ENCODE results near the gene TPP1.

The TPP1 gene

GRCh38 chr11:6629573-6629891 is 10.3 kb upstream of the TPP1 start:
- no peak for DNase-seq (ENCODE audit: low read depth in 1 of 2, low spot score in 1 of 2)

GRCh38 chr11:6628526-6628925 is 9.3 kb upstream of the TPP1 start:
- no peak for DNase-seq (ENCODE audit: low read depth in 1 of 2, low spot score in 1 of 2)

- DNase-seq (ENCODE audit: low read depth in 1 of 2, low spot score in 1 of 2): no peak
Measured at GRCh38 chr11:6627762-6628241, 8.6 kb upstream of the TPP1 start.

- no peak for DNase-seq (ENCODE audit: low read depth in 1 of 2, low spot score in 1 of 2)
Measured at GRCh38 chr11:6626971-6627761, 7.9 kb upstream of the TPP1 start.

- no peak for DNase-seq (ENCODE audit: low read depth in 1 of 2, low spot score in 1 of 2)
Measured at GRCh38 chr11:6625832-6626420, 6.7 kb upstream of the TPP1 start.

GRCh38 chr11:6625156-6625831 is 6.1 kb upstream of the TPP1 start:
- no peak for DNase-seq (ENCODE audit: low read depth in 1 of 2, low spot score in 1 of 2)

- no peak for DNase-seq (ENCODE audit: low read depth in 1 of 2, low spot score in 1 of 2)
Measured at GRCh38 chr11:6623391-6624363, 4.5 kb upstream of the TPP1 start.

GRCh38 chr11:6622261-6623171 is 3.3 kb upstream of the TPP1 start:
- DNase-seq (ENCODE audit: low read depth in 1 of 2, low spot score in 1 of 2): no peak

DNA sequence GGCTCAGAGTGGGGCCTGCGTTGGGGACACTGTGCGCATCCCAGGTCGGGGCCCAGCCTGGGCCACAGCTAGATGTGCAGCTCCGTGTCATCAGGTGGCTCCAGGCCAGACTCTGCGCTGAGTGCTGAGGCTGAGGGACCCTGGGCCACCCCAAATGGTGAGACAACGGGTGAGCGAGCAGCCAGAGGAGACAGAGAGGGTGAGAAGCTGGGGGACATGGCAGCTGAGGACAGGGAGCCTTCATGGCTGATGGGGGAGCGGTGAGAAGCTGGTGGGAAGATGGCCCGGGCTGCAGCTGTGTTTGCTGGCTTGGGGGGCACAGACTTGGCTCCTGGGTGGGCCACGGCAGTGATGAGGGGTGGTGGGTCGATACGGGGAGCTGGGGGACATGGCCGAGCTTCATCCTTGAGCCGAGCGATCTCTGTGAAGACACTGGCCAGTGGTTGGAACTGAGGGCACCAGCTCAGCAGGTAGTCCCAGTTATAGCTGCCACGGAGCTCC is 2.5 kb upstream of the TPP1 start:
- DNase-seq (ENCODE audit: low read depth in 1 of 2, low spot score in 1 of 2): no peak

DNA sequence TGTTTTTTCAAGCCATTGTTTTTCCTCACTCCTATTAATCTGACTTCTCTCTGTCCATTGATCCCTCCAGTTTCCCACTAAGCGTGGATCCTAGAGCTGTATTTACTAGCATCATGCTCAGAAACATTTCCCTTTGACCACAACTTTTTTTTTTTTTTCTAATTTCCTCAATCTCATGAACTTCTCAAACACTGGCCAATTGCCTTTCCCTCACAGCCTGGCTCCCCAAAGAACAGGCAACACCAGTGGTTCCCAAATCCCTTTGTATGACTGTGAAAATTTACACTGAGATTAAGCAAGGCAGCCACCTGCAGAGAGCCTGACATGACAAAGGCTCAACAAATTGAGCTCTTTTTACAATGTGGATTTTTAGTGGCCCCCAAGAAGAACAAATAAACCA is 1.4 kb upstream of the TPP1 start:
- DNase-seq (ENCODE audit: low read depth in 1 of 2, low spot score in 1 of 2): no peak

DNA sequence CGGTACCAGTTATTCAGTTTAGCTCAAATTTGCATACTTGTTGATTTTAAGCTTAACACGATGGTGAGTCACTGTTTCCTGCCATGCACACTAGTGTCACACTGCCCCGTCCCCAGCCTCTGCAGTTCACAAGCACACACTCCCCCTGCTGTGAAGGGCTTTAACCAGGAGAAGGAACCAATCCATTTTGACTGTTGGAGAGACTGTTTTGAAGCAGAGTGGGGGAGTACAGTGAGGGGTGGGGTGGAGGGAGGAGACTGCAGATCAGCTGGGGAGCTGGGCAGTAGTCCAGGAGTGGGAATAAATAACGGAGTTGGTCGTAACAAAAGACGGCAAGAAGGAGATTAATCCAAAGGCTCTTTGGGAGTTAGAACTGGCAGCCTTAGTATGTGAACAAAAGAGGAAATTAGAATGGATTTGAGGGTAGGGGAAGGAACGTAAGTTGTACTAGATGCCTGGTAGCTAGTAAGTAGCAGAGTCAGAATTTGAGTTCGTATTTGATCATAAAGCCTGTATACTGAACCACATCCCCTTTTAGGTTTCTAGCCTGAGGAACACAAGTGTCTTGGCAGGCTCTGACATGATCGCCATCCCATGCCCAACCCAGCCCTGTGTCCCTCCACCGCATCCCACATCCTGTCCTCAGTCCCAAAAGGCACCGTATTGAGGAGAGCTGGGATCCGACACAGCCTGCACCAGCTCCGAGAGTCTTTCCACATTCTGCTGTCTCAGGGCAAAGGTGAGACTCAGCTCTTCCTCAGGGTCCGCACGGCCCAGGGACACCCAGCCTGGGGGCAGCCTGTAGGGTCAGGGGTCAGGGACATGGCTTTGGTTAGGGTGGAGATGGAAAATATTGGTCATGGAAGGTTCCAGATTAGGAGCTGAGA is 862 bp downstream of the TPP1 start:
- peak; percentile 39 to 52 for DNase-seq (ENCODE audit: low read depth in 1 of 2, low spot score in 1 of 2)

- DNase-seq (ENCODE audit: low read depth in 1 of 2, low spot score in 1 of 2): no peak
Measured at GRCh38 chr11:6617315-6617781, 1.9 kb downstream of the TPP1 start.

- DNase-seq (ENCODE audit: low read depth in 1 of 2, low spot score in 1 of 2): no peak
Measured at GRCh38 chr11:6616596-6617250, 2.5 kb downstream of the TPP1 start.

DNA sequence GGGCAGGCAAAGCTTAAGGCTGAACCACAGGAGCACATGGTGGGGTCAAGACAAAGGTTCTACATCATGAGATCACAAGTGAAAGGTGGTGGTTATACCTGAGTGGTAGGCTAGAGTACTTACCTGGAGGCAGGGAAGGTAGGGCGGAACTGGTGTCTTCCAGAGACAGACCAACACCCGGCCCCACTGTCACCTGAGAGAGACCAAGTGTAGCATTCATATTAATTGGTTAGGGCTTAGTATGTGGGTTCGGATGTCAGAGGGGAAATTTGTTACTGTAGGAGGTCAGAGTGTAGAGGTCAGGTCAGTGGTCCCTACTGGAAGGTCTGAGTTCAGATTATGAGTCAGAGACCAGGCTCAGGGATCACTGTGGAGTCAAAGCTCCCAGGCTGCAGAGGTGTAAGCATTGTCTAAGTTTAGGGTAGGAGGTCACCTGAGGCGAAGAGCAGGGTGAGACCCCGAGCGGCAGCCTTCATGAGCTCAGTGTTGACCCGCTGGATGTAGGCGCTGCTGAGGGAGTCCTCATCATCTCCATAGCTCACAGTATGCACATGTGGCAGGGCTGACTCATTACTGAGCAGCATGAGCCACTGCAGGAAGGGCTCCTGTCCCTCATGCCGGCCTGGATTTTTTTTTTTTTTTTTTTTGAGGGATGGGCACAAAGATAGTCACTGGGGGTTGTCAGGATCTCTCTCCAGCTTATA is 3.2 kb downstream of the TPP1 start:
- no peak for DNase-seq (ENCODE audit: low read depth in 1 of 2, low spot score in 1 of 2)

DNA sequence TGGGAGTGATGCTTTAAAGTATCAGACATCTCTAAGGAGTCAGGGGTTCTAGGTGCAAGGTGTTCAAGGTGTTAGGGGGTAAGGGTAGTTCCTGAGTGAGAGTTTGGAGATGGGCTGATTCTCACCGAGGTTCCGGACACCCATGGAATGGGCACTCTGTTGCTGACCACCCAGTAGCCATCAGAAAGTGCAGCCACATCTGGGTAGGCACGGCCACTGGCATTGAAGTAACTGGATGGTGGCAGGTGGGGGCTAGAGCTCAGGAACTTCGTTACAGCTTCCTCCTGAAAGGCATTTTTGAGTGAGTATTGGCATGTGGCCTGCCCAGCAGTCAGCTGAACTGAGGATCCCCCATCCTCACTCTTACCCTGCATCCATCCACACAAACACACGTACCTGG is 4.2 kb downstream of the TPP1 start:
- DNase-seq (ENCODE audit: low read depth in 1 of 2, low spot score in 1 of 2): no peak

- DNase-seq (ENCODE audit: low read depth in 1 of 2, low spot score in 1 of 2): no peak
Measured at GRCh38 chr11:6614446-6614845, 4.8 kb downstream of the TPP1 start.

DNA sequence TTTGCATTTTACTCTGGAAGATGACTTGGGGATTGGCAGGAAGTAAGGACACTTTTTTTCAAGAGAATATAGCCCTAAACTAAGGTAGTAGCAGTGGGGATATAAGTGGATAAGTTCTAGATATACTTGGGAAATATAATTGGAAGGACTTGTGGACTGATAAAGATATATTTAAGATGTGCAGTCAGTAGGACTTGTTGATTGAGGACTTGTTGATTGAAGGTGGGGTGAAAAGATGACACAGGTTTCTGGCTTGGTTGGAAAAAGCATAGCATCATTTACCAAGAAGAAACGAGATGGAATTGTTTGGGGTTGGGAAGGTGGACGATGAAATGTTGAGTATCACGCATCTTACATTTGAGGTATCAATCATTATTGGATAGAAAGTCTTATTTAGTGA is 5.7 kb downstream of the TPP1 start:
- no peak for DNase-seq (ENCODE audit: low read depth in 1 of 2, low spot score in 1 of 2)
